Measurements from ENCODE around the gene CPM.

DNA sequence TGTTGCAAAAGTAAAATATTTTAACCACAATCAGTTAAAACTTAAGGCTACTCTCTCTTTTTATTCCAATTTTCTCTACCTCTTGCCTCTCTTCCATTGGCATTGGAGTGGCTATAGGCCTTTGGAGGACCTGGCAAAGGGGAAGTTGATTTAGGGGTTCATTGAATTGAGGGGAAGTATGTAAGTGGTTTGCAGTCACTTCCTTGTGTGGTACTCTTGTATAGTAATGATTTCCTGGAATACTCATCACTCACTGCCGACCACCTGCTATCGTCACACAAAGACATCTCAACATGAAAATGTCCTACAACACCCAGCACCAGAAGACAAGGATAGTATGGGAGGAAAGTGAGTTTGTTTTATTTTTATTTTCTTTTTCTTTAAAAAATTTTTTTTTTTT, 45.7 kb upstream of the CPM start:
- TF ChIP-seq, protein P1, sequence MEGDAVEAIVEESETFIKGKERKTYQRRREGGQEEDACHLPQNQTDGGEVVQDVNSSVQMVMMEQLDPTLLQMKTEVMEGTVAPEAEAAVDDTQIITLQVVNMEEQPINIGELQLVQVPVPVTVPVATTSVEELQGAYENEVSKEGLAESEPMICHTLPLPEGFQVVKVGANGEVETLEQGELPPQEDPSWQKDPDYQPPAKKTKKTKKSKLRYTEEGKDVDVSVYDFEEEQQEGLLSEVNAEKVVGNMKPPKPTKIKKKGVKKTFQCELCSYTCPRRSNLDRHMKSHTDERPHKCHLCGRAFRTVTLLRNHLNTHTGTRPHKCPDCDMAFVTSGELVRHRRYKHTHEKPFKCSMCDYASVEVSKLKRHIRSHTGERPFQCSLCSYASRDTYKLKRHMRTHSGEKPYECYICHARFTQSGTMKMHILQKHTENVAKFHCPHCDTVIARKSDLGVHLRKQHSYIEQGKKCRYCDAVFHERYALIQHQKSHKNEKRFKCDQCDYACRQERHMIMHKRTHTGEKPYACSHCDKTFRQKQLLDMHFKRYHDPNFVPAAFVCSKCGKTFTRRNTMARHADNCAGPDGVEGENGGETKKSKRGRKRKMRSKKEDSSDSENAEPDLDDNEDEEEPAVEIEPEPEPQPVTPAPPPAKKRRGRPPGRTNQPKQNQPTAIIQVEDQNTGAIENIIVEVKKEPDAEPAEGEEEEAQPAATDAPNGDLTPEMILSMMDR (optimal IDR thresholded peaks at IDR 0.05 in 1 of 3, IDR thresholded peaks at IDR 0.05 in 1 of 3, conservative IDR thresholded peaks at IDR 0.05 in 1 of 3; ENCODE audit: extremely low read depth in 1 of 3, insufficient read depth in 2 of 3, low read length in 3 of 3) = no peak
- no peak for TF ChIP-seq EZH2 (IDR thresholded peaks at IDR 0.05; ENCODE audit: low read length)

Data from keratinocyte (primary cell).